GM12891 (cell line): ENCODE measurements around the gene LARP4B.

Experiments
- PAX5 ChIP-seq: IDR thresholded peaks from 2 replicates; pipeline ENCODE4 v1.6.1; 2011; ENCODE audit warnings: low read length, moderate library complexity, mild to moderate bottlenecking; ENCODE audit not compliant: insufficient read depth, severe bottlenecking
- POLR2A ChIP-seq: IDR thresholded peaks from 2 replicates; pipeline ENCODE4 v1.6.1; 2011; ENCODE audit warnings: low read depth, low read length, control low read depth
- POLR2AphosphoS5 ChIP-seq: IDR thresholded peaks from 2 replicates; pipeline ENCODE4 v1.6.1; 2011; ENCODE audit warnings: low read depth, low read length, control low read depth
- POU2F2 ChIP-seq: IDR thresholded peaks from 2 replicates; pipeline ENCODE4 v1.6.1; 2011; ENCODE audit warnings: low read depth, mild to moderate bottlenecking, control low read depth, low read length, moderate library complexity
- SPI1 ChIP-seq: IDR thresholded peaks from 2 replicates; pipeline ENCODE4 v1.6.1; 2011; ENCODE audit warnings: low read depth, low read length, control low read depth
- TAF1 ChIP-seq: IDR thresholded peaks from 2 replicates; pipeline ENCODE4 v1.6.1; 2011; ENCODE audit warnings: low read depth, low read length, control low read depth

DNA sequence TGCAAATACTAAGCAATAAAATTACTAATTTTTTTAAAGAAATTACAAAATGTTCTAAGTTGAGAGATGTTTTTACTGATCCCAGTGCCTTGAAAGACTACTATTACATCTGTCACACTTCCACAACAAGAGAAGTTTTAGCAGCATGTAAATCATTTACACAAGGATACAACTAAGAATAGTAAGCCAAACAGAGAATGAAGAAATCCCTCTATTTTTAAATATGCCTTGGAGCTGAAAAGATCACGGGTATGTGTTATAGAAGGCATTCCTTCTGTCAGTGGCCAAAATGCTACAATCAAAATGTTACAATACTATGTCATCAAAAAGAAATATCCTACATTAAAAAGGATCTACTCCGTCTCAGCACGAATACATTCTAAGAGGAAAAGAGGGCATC, 52.6 kb downstream of the LARP4B start:
- no peak for TF ChIP-seq POLR2A
- no peak for TF ChIP-seq POLR2AphosphoS5
- TF ChIP-seq PAX5 = no peak
- TF ChIP-seq SPI1 = no peak
- no peak for TF ChIP-seq TAF1
- no peak for TF ChIP-seq POU2F2
